ENCODE measurements around the gene BBS4. TPM values are rescaled to one million over a fixed set of nuclear protein-coding genes. Genes with fewer than 3 reads are reported as not detected.
A peak's percentile ranks its signal among the peaks of the same experiment; 100 is the strongest.

Gene BBS4
- total RNA-seq, 1 donor = 38.0 TPM

DNA sequence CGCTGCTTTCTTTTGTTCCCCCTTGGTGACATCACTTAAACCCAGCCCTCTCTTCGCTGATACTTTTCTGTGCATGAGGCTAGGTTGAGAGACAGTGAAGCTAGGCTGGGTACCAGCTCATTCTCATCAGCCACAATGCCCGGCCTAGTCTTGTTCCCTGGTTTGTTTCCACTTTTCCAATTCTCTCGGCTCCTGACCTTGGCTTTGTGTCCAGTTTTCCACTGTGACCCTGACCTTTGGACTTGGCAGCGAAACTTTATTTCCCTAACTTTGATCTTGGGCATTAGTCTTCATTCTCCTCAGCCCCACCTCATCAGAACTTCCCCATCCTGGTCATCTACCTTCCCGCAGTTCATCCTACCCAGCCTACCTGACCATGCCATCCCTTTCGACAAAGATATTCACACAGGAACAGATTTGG, 98.5 kb downstream of the BBS4 start:
- H4K20me1 ChIP-seq (ENCODE audit: insufficient read depth, low read length) = peaks cover 5% of the 10 kb centered on the region
- TF ChIP-seq, protein P1, sequence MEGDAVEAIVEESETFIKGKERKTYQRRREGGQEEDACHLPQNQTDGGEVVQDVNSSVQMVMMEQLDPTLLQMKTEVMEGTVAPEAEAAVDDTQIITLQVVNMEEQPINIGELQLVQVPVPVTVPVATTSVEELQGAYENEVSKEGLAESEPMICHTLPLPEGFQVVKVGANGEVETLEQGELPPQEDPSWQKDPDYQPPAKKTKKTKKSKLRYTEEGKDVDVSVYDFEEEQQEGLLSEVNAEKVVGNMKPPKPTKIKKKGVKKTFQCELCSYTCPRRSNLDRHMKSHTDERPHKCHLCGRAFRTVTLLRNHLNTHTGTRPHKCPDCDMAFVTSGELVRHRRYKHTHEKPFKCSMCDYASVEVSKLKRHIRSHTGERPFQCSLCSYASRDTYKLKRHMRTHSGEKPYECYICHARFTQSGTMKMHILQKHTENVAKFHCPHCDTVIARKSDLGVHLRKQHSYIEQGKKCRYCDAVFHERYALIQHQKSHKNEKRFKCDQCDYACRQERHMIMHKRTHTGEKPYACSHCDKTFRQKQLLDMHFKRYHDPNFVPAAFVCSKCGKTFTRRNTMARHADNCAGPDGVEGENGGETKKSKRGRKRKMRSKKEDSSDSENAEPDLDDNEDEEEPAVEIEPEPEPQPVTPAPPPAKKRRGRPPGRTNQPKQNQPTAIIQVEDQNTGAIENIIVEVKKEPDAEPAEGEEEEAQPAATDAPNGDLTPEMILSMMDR (IDR thresholded peaks at IDR 0.05; ENCODE audit: extremely low read depth, low read depth, low read length) = no peak
- peak; percentile 61 for DNase-seq (ENCODE audit: insufficient read length, low spot score, missing footprints)
- no peaks in the 10 kb centered on the region for H3K27me3 ChIP-seq (ENCODE audit: insufficient read depth, low read length)
- no peaks in the 10 kb centered on the region for H3K9me3 ChIP-seq (ENCODE audit: low read depth, low read length)
- peak overlapping the region; percentile 98 for H2AFZ ChIP-seq (ENCODE audit: low read length)
- H3K27ac ChIP-seq (ENCODE audit: low read depth, low read length) = peak overlapping the region; percentile 94
- H3K79me2 ChIP-seq (ENCODE audit: insufficient read depth, low read length) = peaks cover 41% of the 10 kb centered on the region
- peaks cover 36% of the 10 kb centered on the region for H3K4me1 ChIP-seq (ENCODE audit: insufficient read depth, low read length)
- H3K4me2 ChIP-seq (ENCODE audit: insufficient read depth, low read length) = peak overlapping the region; percentile 100
- H3K36me3 ChIP-seq (ENCODE audit: insufficient read depth, low read length) = peaks cover 13% of the 10 kb centered on the region
- H3K4me3 ChIP-seq (ENCODE audit: insufficient read depth, low read length) = peak overlapping the region; percentile 96

DNA sequence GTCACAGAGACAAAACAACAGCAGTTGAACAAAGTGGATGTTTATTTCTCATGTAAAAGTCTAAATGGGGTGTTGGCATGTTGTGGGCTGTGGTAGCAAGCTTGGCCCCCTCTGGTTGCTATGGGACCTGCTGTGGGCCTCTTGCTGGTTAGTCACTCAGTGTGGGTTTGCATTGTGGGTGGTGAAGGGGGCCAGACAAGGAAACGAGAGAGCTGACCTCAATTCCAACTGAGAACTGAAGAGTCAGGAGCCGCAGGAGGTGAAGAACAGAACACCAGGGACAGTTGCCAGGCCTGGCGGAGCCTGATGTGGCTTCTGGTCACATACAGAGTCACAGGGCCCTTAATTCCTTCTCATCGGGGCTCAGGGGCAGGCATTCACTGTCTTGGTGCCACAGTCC, 99.4 kb downstream of the BBS4 start:
- DNase-seq (ENCODE audit: insufficient read length, low spot score, missing footprints) = peak; percentile 70
- H3K27me3 ChIP-seq (ENCODE audit: insufficient read depth, low read length) = no peaks in the 10 kb centered on the region
- TF ChIP-seq, protein P1 (IDR thresholded peaks at IDR 0.05; ENCODE audit: extremely low read depth, low read depth, low read length) = no peak
- H4K20me1 ChIP-seq (ENCODE audit: insufficient read depth, low read length) = peaks cover 5% of the 10 kb centered on the region
- H3K4me3 ChIP-seq (ENCODE audit: insufficient read depth, low read length) = no peak overlapping the region
- H3K4me1 ChIP-seq (ENCODE audit: insufficient read depth, low read length) = peaks cover 44% of the 10 kb centered on the region
- peak overlapping the region; percentile 94 for H3K27ac ChIP-seq (ENCODE audit: low read depth, low read length)
- peaks cover 9% of the 10 kb centered on the region for H3K36me3 ChIP-seq (ENCODE audit: insufficient read depth, low read length)
- peak overlapping the region; percentile 98 for H2AFZ ChIP-seq (ENCODE audit: low read length)
- peak overlapping the region; percentile 100 for H3K4me2 ChIP-seq (ENCODE audit: insufficient read depth, low read length)
- H3K9me3 ChIP-seq (ENCODE audit: low read depth, low read length) = no peaks in the 10 kb centered on the region
- H3K79me2 ChIP-seq (ENCODE audit: insufficient read depth, low read length) = peaks cover 31% of the 10 kb centered on the region

DNA sequence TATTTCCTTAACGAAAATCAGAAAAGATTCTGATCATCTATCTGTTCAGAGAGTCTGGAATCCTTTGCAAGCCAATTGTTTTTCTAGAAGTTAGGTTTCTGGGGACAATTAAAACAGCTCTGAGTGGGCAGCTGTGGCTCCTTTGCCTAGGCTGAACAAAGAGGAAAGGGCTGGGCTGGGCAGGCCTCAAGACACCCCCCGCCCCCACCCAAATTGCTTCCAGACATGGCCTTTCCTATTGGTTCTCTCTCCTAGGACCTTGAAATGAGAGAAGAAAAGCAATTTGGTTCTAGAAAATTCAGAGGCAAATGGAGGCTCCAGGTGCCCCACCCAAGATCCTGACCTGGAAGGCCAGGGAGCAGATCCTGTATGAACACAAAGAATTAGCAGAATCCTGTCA, 99.8 kb downstream of the BBS4 start:
- H4K20me1 ChIP-seq (ENCODE audit: insufficient read depth, low read length) = peaks cover 5% of the 10 kb centered on the region
- no peaks in the 10 kb centered on the region for H3K27me3 ChIP-seq (ENCODE audit: insufficient read depth, low read length)
- H3K4me3 ChIP-seq (ENCODE audit: insufficient read depth, low read length) = no peak overlapping the region
- peak overlapping the region; percentile 98 for H2AFZ ChIP-seq (ENCODE audit: low read length)
- peaks cover 9% of the 10 kb centered on the region for H3K36me3 ChIP-seq (ENCODE audit: insufficient read depth, low read length)
- TF ChIP-seq, protein P1 (IDR thresholded peaks at IDR 0.05; ENCODE audit: extremely low read depth, low read depth, low read length) = no peak
- H3K79me2 ChIP-seq (ENCODE audit: insufficient read depth, low read length) = peaks cover 27% of the 10 kb centered on the region
- H3K27ac ChIP-seq (ENCODE audit: low read depth, low read length) = peak overlapping the region; percentile 94
- H3K9me3 ChIP-seq (ENCODE audit: low read depth, low read length) = no peaks in the 10 kb centered on the region
- DNase-seq (ENCODE audit: insufficient read length, low spot score, missing footprints) = no peak
- peak overlapping the region; percentile 27 for H3K4me2 ChIP-seq (ENCODE audit: insufficient read depth, low read length)
- H3K4me1 ChIP-seq (ENCODE audit: insufficient read depth, low read length) = peaks cover 48% of the 10 kb centered on the region

DNA sequence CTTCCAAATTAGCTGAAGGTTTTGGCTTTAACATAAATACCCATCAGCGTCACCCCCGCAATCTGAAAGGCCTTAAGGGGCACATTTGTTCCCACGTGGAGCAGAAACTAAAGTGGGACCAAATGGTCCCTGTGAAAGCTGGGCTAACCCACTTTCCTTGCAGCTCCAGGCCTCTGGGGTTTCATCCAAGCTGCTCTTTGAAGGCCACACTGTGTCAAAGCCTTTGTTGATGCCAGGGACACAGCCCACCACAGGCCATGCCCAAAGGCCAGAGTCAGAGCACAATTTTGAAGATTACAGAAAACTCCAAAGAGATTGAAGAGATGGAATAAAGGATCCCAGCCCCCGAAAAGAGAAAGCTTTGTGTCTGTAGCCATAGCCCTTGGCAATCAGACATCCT, 100.2 kb downstream of the BBS4 start:
- H3K36me3 ChIP-seq (ENCODE audit: insufficient read depth, low read length) = peaks cover 6% of the 10 kb centered on the region
- peaks cover 2% of the 10 kb centered on the region for H4K20me1 ChIP-seq (ENCODE audit: insufficient read depth, low read length)
- no peaks in the 10 kb centered on the region for H3K9me3 ChIP-seq (ENCODE audit: low read depth, low read length)
- TF ChIP-seq, protein P1 (IDR thresholded peaks at IDR 0.05; ENCODE audit: extremely low read depth, low read depth, low read length) = no peak
- peak overlapping the region; percentile 94 for H3K27ac ChIP-seq (ENCODE audit: low read depth, low read length)
- H3K4me1 ChIP-seq (ENCODE audit: insufficient read depth, low read length) = peaks cover 49% of the 10 kb centered on the region
- H3K79me2 ChIP-seq (ENCODE audit: insufficient read depth, low read length) = peaks cover 23% of the 10 kb centered on the region
- no peak for DNase-seq (ENCODE audit: insufficient read length, low spot score, missing footprints)
- no peak overlapping the region for H3K4me2 ChIP-seq (ENCODE audit: insufficient read depth, low read length)
- H2AFZ ChIP-seq (ENCODE audit: low read length) = peak overlapping the region; percentile 98
- no peaks in the 10 kb centered on the region for H3K27me3 ChIP-seq (ENCODE audit: insufficient read depth, low read length)
- no peak overlapping the region for H3K4me3 ChIP-seq (ENCODE audit: insufficient read depth, low read length)
